NCI-H2171 treated with DMSO at 0.1 percent for 48 hours (cell line): ENCODE measurements around the gene MOBP.

Experiments
- DNase-seq: peaks from one replicate; lab custom pipeline; 2025; lab: John Stamatoyannopoulos, UW

Gene MOBP

DNA sequence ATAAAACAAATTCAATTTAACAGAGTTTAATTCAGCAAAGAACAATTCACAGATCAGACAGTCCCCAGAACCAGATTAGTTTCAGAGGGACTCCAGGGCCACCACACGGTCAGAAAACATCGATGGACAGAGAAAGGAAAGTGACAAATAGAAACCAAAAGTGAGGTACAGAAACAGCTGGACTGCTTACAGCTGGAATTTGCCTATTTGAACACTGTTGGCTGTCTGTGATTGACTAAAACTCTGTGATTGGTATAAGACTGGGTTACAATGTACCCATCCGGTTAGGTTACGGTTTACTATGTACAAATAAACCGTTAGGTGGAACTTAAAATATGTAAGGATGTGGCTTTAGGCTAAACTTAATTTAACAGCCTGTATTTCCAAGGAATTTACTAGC lies 30.3 kb downstream of the MOBP start:
- DNase-seq: no peak

DNA sequence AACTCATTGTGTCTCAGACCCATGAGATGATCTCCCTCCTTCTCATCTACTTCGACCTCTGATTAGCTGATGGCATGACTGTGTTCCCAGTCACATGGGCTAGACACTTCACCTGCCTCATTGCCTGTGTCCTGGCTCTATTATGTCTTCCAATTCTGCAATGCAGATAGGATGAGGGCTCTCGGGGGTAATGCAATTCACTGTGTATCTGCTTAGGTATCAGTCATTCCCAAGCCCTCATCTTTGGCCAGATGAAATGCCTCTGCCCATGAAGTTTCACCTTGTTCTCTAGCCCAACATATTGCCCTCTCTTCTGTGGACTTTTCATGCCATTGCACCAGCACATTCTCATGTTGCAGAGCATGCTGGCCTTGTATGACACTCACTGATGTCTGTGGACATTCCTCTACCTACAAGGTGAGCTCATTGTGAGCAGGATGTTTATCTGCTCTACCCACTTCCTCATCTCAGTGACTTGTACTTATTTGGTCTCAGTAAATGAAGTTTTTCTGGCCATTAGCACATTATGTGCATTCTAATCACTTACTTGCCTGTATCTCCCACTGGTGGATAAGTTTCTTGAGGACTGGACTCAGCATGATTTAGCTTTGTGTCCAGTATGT lies 32.3 kb downstream of the MOBP start:
- DNase-seq: no peak

DNA sequence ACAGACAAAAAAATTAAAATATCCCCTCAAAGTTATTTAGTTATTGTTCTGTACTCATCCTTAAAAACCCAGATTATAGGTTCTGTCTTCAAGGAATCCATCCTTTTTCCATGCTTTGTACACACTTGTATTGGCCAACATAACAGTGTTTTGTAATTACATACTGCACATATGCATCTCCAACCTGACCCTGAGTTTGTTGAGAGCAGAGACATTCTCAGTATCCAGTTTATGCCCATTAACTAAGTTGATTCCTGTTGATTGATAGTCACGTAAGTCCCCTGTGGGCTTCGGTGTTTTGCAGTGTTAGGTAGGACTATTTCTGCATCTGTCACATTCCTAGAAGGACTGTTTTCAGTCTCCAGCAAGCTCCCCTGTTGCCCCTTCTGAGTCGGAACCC lies 33.6 kb downstream of the MOBP start:
- DNase-seq: no peak

DNA sequence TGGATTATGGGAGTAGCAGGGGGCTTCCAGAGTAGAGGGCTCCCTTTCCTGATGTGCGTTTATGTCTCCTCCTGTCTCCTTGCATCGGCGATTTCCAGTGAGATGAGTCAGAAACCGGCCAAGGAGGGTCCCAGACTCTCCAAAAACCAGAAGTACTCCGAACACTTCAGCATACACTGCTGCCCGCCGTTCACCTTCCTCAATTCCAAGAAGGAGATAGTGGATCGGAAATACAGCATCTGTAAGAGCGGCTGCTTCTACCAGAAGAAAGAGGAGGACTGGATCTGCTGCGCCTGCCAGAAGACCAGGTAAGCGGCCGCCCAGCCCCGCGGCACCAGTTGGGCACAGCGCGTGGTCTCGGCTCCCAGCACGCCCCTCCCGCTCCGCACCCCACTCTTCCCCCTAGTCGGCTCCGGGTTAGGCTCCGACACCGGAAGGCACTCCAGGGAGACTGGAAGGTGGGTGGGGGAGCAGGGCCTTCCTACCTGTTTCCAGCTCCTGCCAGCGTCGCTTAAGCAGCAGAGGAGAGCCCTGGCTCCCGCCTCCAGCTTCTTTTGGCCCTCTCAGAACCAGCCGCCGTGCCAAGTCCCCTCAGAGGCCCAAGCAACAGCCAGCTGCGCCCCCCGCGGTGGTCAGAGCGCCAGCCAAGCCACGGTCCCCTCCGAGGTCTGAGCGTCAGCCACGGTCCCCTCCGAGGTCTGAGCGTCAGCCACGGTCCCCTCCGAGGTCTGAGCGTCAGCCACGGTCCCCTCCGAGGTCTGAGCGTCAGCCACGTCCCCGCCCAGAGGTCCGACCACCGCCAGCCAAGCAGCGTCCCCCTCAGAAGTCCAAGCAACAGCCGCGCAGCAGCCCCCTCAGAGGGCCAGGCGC lies 34.7 kb downstream of the MOBP start:
- no peak for DNase-seq

DNA sequence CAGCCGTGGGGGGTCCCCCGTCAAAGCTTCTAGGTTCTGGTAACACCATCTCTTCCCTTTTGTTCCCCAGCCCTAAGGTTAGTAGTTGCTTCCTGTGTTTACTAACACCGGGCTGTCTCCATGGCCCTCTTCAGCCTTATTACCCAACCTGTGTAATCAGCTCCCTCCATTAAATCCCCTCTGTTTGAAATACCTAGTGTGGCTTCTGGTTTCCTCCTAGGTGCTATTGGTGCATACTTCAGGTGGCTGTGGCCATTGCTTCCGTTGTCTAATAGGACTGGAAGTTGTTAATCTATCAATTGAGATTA lies 35.3 kb downstream of the MOBP start:
- DNase-seq: no peak

DNA sequence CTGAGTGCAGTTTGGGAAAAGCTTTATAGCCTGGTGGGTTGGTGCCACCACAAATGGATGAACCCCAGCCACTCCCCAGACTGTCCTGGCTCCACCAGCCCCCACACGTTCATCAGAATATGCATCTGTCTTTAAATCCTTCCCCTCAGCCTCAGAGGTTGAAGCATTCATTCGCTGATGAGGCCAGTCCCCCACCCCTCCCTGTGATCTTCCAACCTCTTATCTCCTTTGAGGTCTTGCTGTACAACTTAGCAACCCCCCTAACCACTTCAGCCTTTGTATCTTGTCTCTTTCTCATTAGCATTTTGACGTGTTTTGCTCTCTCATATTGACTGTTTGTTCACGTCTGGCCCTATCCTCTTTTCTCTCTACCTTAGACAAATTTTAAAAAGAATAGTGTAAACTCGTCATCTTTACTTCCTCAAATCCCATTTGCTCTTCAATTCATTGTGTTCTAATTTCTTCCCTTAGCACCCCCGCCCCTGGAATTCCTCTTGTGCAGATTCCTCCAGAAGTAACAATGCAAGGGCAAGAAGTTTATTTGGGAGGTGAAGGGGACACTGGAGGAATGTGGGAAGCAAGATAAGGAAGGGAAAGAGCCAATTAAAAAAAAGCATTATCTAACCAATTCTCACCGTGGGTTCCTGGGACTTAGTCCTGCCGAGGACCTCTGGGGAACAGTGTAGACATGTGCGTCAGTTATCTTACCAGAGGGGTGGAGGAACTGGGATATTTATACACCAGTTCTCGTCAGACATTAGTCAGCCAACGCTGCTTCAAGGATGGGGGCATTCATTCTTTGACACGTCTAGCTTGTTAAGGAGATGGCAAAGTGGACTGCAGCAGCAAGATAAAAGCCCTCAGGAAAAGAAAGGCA lies 38.6 kb downstream of the MOBP start:
- no peak for DNase-seq

DNA sequence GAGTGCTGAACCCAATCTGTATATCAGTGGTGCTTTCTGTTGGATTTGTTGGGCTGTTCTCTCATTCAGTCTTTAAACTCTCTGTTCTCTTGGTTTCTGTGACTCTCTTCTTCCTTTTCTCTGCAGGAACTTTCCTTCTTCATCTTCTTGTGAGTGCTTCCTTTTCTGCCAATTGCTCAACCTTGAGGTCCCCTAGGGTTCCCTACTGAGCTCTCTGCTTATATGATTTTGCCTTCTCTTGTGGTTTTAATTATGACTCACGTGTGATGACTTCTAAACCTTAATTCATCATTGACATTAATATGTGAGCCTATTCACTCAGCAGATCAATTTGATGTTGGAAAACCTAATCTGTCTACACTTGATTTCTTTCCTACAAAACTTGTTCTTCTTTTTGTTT lies 39.4 kb downstream of the MOBP start:
- no peak for DNase-seq

DNA sequence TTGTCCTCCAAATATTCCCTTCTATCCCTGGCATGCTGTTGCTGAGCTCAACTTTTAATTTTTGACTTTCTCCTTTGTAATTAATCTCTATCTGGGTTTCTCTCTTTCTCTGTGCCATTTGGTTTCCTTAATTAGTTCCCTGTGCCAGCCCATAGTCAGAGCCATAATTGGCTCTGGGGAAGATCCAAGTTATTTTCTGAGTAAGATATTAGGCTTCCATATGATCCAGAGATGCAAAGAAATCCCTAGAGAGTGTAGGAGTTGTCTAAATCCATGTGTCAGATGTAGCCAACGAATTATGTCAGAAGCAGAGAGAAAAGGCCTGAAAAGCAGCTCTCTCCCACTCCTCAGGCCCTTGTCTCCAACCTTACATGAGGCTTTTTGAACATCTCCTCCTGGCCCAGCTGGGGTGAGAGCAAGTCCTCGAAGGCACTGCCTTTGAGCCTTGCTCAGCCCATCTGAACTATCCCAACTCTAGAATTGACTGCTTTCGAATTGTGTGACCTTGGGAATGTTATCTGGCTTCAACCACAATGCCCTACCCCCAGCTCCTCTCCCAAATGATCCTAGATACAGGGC lies 46.4 kb downstream of the MOBP start:
- no peak for DNase-seq

DNA sequence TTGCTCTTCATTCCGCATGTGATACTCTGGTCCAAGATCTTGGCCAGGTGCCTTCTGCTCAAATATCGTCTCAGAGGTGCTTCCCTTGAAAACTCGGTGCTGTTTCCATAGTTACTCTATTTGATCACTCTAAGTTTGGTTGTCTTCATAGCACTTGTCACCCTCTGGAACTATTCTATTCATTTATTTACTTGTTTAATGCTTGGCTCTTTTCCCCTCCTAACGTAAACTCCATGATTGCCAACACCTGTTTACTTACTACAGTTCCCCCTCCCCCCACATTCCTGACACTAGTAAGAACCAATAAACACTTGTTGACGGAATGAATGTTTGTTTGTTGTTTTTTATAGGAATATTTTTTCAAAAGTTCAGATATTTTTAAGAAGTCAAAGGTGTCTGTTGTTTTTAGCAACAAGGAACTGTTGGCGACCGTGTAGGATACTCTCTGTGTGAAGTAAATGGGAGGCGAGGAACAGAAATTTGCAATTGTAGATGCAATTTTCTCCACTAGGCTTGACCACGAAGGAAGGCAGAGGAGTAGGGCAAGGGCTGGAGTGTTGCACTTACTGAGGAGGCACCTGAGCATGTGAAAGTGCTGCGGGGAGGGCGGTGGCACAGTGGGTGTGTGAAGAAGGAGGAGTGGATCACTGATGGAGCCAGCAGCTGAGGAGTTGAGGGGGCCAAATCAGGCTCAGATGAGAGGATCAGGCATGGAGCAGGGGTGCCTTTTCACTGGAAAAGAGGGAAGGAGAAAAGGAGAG lies 48.4 kb downstream of the MOBP start:
- DNase-seq: no peak

DNA sequence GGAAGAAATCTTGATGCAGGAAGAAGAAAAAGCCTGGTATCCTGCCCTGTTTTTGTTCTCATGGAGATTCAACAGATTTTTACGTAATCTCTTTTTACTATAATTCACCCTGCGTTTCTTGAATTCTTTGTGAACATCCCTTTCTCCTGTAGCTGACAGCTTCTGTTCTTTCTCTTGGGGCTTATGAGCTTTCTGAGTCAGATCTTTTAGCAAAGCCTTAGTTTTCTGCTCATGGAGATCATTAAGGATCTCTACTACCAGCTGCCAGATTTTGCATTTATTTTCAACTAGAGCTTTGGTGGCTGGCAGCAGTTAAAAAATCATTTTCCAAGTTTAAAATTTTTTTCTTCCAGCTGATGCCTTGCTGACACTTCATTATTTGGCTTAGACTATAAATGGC lies 51.6 kb downstream of the MOBP start:
- no peak for DNase-seq

DNA sequence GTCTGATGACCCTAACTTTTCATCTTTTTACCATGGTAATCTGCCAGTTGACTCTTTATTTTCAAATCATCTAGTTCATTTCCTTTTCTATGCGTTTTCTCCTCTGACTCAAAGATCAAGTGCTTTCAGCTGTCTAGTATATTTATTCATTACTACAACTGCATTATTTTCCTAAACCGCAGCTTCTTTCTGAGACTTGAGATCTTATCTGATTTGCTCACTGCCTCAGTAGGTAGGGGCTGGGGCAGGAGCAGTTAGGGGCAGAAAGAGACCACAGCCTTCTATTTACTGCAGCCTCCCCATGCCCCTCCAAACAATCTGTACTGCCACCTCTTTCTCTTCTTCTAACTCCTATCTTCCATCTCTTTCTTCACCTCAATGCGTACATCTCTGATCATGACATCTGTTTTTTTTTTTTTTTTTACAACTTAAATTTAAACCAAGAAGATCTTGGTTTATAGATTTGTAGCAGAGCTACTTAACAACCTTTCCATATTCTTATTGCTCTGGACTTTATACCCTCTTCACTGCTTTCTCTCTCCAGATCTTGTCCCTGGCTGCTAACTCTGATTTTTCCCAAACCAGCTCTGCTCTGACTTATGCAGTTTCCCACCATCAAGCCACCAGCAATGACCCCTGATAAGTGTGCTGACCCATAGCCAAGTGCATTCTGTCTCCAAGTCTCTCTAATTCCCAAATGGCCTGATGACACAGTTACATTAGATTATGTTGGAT lies 52.2 kb downstream of the MOBP start:
- DNase-seq: no peak

DNA sequence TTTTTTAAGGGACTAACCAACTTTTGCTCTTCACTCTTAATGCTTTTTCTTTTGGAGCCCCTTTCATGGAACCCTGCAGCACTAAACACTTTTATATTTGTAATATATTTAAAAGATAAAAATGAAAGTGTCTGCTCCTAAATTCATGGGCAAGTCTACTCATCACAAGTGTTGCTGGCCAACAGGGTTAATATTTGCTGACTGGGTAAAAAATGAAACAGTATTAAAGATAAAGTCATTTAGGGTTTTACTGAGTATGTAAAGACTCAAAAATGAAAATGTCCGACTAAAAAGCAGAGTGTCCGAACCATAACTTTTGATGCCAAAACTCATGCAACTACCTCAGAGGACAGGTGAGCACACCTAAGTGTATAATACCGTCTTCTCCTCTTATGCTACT lies 54.0 kb downstream of the MOBP start:
- DNase-seq: no peak

DNA sequence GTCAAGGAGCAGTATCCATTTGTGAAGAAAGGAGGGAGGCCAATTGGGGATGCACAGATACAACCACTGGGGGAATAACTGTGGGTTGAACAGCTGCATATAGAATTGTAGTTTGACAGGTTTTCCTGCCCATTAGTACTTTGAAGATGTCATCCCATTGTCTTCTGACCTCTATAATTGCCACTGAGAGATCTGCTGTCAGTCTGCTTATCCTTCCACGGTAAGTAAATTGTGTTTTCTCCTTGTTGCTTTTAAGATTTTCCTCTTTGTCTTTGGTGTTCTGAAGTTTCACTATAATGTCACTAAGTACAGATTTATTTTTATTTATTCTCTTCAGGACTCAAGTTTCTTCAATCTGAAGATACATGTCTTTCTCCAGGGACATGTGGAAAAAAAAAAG lies 56.6 kb downstream of the MOBP start:
- no peak for DNase-seq

DNA sequence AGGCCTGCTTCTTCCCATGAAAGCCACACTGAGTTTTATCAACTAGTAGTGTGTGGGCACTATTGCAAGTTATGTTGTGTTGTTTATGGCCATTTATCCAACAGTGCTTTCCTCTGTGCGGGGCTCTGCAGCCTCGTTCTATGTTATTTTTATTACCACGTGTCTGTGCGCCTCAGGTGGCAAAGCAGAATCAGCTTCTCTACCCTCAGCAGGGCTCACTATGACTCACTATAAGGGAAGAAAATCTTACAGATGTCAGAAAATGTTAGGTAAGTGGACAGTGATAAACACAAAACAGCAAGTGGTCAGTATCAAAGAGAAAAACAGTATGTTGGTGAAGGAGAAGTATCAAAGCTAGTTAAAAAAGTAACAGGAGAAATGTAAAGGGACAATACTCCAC lies 61.4 kb downstream of the MOBP start:
- DNase-seq: no peak

DNA sequence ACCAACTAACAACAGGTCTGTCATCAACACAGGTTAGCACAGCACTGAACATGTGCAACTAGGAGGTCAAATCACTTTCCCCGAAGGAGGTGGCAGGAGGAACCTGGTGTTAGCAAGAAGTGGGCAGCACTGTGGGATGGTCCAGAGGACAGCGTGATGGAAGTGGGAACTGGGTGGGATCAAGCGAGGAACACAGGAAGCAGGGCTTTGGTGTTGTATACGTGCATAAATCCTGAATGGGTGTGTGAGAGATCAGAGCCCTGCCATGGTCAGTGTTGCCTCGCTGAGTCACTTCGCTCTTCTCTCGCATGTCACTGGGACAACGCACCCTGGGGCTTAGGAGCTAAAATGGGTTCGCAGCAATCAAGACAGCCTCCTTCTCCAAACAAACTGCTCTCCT lies 62.1 kb downstream of the MOBP start:
- no peak for DNase-seq

DNA sequence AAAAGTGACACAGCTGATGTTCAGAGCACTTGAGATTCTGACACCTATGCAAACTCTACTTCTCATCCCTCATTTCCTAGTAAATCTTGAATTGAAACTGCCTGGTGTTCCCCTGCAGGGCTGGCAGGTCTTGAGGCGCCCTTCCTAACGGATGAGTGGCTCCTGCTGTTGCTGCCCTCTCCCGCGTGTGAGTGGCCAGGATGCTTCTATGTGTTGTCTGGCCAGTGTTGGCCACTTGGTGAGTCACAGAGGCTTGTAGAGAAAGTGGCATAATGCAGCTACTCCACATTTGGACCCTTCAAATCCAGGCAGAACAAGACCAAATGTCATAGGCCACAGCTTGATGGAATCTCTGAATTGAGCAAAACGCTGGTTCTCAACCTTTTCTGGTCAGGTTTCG lies 63.6 kb downstream of the MOBP start:
- DNase-seq: no peak

DNA sequence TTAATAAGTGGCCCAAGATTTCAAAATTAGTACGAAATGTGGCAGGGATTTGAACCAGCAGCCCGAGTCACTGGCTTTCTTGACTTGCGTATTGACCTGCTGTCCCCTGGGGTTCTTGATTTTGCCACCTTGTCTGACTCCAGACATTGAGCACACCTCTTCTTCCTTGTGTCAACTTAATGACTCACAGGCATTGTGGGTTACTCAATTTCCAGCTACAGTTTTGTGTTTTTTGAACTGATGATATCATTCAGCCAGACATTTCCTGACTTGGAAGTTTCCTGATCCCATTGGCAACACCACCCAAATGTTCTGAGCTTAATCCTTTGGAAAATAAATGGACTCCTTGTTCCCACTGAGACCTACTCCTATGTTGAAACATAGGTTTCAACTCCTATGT lies 64.2 kb downstream of the MOBP start:
- no peak for DNase-seq

DNA sequence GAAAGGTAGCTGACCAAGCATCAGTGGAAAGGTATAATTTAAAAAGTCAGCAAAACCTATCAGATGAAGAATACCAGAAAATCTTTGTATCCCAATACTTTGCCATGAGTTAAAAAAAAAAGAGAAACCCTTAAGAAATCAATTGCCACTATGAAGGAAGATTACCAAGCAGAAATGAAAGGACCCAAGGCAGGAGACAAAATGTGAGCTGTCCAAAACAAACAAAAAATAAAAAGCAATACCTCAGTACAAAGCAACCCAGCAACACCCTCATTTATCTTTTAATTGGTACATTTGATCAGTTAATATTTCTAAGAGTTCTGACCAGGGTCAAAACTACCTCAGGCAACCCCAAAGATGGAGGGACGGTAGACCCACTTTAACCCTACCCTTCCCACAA lies 65.3 kb downstream of the MOBP start:
- DNase-seq: no peak

DNA sequence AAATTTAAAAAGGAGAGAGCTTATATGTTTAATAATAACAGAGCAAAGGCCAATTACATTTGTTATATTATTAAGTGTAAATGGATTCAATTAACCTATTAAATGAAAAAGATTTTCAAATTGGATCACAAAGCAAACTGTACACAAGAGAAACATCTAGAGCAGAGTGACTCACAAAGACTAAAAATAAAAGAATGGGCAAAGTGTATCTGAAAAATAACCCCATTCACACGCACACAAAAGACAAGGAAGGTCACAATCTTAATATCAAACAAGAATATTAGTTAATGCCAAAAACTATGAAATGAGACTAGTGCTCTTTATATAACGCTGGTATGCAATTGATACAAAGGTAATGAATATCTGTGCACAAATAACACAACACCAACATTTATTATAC lies 65.7 kb downstream of the MOBP start:
- no peak for DNase-seq

DNA sequence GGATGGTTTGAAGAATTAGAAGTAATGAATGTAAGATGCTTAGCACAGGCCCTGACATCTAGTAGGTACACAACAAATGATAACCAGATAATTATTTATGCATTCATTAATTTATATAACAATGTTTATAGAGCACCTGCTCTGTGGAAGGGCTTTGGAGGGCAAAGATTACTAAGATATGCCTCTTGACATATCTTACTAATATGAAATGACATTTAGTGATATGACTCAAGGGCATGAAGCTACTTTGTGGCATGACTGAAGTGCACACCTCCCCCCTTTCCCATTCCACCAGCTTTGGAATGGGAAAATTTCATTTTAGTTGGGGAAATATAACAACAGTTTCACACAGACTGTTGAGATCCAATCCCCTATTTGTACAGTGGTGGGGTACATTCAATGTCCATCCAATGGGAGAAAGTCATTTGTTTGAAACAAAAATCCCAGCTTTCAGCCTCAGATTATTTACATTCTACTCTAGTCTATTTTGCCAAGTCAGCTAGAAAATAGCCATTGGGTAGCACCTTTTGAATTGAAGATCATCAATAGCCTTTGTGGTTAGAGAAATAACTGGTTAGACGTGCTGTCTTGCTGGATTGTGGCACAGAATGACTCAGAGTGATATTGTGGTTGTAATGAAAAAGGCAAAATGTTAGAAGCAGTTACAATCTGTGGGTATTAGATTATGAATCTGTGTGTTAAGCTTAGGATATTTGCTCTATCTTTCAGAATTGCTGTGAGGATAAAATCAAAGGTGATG lies 72.9 kb downstream of the MOBP start:
- DNase-seq: no peak

DNA sequence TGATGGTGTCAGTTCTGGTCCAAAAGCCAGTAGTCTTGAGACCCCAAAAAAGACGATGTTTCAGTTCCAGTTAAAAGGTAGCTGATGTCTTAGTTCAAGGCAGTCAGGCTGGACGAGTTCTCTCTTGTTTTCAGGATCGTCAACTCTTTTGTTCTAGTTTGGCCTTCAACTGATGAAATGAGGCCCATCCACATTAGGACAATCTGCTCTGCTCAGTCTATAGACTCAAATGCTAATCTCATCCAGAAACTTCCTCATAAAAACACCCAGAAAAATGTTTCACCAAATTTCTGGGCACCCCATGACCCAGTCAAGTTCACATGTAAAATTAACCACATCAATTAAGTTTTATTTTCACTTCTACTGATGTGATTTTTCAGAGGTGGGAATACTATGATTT lies 74.0 kb downstream of the MOBP start:
- DNase-seq: no peak
